SK-N-MC (cell line): Measurements from ENCODE around the gene ZC3H7A.

Experiments
- EZH2 ChIP-seq: fragments of 200-600 bp; sonication (generic); IDR thresholded peaks from one replicate; pipeline ENCODE4 v1.6.1; 2017; ENCODE audit warnings: antibody characterized with exemption
- FOXP2 ChIP-seq: optimal IDR thresholded peaks from 2 replicates; pipeline ENCODE3; 2011; ENCODE audit warnings: mild to moderate bottlenecking, moderate library complexity; ENCODE audit not compliant: insufficient read depth; ENCODE audit errors: extremely low read length, control extremely low read depth
- POLR2AphosphoS5 ChIP-seq: IDR thresholded peaks from 2 replicates; pipeline ENCODE4 v1.6.1; 2012; ENCODE audit warnings: mild to moderate bottlenecking, low read depth, low read length, borderline replicate concordance

DNA sequence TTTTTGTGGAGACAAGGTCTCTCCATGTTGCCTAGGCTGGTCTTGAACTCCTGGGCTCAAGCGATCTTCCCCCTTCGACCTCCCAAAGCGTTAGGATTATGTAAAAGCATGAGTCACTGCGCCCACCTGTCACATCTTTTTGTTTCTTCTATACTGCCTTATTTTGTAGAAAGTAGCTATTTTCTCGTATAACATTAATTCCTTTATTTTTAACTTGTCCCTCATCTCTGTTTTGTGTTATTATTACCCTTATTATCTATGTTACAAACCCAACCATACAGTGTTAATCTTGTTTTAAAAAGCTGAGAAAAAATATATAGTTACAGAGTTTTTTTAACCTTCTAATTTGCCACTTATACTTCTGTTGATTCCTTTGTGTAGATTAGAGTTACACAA, 53.0 kb downstream of the ZC3H7A start:
- TF ChIP-seq EZH2 (no peak), POLR2AphosphoS5 (no peak), FOXP2 (no peak)
